GM10266 (cell line): Measurements from ENCODE around the gene FABP6.

ENCODE experiments used
- DNase-seq: peaks from one replicate; pipeline ENCODE4 v3.0.0; 2012; ENCODE audit errors: extremely low spot score
- TF ChIP-seq, protein P1 (sequence below): IDR thresholded peaks from 2 replicates; pipeline ENCODE4 v1.5.1; 2012; ENCODE audit warnings: mild to moderate bottlenecking, low read depth; ENCODE audit not compliant: control insufficient read depth, insufficient read depth; ENCODE audit errors: missing control alignments

The FABP6 gene

DNA sequence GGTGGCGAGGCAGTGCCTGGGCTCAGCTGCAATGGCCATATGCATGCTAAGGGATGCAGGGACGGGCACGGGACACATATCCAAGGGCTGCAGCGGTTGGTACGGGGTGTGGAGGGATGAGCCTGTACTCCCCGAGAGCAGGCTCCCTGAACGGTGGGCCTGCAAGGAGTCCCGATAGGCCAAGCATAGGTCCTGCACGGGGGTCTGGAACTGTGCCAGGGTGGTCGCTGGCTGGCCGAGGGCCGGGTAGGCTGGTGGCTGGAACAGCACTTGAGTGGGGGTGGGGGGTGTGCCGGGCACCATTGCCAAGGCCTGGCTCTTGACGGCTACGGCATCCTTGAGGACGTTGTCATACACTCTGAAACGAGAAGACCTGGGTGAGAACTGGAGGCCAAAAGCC is 24.1 kb downstream of the FABP6 start:
- TF ChIP-seq, protein P1, sequence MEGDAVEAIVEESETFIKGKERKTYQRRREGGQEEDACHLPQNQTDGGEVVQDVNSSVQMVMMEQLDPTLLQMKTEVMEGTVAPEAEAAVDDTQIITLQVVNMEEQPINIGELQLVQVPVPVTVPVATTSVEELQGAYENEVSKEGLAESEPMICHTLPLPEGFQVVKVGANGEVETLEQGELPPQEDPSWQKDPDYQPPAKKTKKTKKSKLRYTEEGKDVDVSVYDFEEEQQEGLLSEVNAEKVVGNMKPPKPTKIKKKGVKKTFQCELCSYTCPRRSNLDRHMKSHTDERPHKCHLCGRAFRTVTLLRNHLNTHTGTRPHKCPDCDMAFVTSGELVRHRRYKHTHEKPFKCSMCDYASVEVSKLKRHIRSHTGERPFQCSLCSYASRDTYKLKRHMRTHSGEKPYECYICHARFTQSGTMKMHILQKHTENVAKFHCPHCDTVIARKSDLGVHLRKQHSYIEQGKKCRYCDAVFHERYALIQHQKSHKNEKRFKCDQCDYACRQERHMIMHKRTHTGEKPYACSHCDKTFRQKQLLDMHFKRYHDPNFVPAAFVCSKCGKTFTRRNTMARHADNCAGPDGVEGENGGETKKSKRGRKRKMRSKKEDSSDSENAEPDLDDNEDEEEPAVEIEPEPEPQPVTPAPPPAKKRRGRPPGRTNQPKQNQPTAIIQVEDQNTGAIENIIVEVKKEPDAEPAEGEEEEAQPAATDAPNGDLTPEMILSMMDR, result no peak
- DNase-seq, result no peak

DNA sequence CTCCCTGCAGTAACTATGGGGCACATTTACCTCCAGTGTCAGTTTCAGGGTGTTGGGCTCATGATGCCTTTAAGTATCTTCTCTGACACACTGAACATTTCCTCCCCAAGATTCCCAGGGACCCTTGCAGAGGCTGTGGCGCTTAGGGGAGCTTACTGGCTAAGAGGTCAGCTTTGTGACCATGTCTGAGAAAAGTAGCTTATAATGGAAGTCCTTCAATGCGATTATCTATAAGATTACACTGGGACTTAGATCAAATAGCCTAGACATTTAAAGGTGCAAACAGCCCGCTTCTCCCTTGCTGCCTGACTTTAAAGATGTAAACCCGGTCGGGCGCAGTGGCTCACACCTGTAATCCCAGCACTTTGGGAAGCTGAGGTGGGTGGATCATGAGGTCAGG is 25.4 kb downstream of the FABP6 start:
- no peak for DNase-seq
- TF ChIP-seq, protein P1, result no peak

DNA sequence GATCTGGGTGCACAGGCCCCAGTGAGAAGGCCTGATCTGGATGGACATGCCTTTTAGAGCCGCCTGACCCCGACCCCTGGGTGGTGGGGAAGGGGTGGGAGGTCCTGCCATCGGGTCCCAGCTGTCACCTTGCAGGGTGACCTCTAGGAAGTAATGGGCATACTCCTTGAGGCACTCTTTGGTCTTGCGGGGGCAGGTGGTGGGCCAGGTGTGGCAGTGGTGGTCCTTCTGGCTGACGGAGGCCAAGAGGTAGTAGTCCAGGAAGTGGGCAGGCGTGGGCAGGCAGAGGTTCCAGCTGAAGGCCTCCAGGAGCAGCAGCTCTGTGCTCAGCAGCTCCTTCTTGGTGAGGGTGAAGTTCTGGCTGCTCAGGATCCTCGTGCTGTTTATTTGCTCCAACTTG is 30.0 kb downstream of the FABP6 start:
- no peak for DNase-seq
- TF ChIP-seq, protein P1, result no peak

DNA sequence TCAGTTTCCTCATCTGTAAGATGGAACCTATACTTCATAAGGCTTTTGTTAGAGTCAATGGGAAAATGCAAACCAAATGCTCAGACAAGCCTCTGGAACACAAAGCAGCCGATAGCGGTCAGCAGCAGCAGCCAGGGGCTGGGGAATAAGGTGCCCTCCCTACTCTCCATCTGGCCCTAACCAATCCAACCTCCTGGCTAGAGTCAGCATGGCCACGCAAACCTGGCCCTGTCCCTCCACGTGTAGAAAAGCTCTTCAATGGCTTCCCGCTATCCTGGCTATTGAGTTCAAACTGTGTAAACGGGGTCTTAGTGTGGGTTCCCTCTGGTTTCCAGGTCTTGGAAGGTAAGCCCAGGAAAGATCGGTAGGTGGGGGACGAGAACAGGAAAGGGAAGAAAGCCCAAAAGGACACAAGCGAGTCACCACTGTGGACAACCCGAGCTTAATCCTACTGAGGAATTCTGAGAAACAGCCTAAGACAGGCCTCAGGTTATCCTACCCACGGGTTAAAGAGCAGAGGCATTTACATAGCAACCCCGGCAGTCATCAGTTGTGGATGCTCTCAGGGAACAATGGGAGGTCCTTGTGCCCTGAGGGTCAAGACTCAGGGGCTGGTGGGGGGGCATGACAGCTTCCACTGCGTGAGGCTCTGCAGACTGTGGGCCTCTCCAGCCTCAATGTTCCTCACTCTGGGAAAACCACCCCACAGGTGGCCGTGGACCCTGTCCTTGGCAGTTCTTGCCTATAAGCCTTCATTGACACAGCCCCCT is 30.9 kb downstream of the FABP6 start:
- TF ChIP-seq, protein P1, result no peak
- no peak for DNase-seq

DNA sequence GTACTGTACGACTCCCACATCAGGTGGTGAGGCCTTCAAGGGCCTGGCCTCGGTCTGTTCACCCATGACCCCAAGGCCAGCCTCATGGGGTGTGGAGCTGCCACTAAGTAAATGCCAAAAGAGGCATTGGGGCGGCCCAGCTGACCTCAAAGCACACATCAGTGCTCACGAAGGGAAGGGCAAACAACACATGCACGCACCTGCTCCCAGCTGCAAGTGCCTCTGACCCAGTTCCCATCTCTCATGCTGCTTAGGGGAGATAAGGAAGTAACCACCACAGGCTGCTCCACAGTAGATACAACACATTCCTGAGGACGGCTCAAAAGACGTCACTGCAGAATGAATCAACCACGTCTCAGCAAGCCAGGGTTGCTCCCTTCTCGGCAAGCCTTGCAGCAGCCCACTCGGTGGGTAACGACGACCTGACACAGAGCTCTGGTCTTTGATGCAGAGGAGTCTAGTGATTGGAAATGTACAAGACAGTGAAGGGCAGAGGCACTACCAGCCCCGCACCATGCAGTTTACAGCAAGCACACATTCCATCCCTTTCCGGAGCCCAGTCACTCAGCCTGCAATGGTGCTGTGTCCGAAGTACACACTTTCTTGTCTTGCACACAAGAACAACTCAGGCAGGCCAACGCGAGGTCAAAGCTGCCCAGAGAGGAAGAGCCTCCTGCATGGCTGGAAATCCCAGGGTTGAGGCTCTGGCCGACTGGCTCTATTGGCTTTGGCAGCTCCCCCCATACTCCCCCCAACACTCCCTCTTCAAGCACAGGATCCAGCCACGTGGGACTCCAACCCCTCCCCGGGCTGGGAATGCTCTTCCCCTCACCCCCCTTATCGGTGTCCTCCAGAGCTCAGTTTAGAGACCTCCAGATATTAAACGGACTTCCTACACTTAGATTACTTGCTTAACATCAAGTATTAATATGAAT is 31.8 kb downstream of the FABP6 start:
- DNase-seq, result no peak
- TF ChIP-seq, protein P1, result no peak

DNA sequence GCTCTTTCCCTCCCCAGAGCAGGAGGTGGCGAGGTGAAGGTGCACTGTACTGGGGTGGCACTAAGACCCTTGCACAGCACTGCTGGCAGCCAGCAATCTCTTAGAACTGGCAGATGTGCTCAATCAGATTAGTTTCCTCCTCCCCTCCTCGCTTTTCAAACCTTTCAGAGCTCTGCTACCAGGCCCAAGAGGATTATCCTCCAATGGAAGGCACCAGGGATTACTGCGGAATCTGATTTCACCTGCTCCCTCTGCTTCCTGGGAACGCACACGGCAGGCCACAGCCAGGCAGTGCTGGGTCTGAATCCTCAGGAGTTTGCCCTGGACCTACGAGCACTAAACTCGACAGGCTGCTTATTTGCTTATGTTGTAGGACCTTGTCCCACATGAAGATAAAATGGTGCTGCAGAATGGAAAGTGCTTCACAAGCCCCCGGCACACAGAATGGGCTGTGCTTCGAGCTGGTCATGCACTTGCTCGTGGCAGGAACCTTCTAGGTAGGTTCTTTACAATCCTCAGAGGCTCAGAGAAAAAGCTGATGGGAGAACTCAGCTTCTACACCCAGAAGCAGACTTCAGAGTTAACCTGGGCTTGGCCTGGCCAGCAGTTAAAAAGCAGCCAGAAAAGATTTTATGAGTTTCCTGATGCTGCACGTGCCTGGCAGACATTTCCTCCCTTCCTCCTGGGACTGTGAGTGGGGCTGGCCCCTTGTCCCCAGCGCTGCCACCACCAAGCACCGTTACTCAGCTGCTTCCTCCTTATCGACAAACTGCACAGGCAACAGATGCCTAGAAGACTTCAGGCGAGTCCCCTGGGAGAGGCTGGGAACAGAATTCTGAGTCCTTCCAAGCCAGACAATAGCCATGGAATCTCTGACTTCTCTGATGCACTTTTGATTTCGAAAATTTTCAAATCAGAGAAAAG is 33.1 kb downstream of the FABP6 start:
- DNase-seq, result no peak
- TF ChIP-seq, protein P1, result no peak
